ENCODE results near the gene TRPV2. TPM values are rescaled to one million over a fixed set of nuclear protein-coding genes. Genes with fewer than 3 reads are reported as not detected.

Gene TRPV2
- total and polyA plus RNA-seq, 10 of the 15 experiments (the other 5 are each of a cell fraction or from before 2014, with no cell fraction given): 8.9 to 94.4 (median 54.1) TPM

DNA sequence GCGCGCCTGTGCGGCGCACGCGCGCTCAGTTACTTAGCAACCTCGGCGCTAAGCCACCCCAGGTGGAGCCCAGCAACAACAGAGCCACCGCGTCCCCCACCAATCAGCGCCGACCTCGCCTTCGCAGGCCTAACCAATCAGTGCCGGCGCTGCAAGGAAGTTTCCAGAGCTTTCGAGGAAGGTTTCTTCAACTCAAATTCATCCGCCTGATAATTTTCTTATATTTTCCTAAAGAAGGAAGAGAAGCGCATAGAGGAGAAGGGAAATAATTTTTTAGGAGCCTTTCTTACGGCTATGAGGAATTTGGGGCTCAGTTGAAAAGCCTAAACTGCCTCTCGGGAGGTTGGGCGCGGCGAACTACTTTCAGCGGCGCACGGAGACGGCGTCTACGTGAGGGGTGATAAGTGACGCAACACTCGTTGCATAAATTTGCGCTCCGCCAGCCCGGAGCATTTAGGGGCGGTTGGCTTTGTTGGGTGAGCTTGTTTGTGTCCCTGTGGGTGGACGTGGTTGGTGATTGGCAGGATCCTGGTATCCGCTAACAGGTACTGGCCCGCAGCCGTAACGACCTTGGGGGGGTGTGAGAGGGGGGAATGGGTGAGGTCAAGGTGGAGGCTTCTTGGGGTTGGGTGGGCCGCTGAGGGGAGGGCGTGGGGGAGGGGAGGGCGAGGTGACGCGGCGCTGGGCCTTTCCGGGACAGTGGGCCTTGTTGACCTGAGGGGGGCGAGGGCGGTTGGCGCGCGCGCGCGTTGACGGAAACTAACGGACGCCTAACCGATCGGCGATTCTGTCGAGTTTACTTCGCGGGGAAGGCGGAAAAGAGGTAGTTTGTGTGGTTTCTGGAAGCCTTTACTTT, 34.5 kb upstream of the TRPV2 start, which contains the start of gene UBB (continued):
- TF ChIP-seq, protein P1, sequence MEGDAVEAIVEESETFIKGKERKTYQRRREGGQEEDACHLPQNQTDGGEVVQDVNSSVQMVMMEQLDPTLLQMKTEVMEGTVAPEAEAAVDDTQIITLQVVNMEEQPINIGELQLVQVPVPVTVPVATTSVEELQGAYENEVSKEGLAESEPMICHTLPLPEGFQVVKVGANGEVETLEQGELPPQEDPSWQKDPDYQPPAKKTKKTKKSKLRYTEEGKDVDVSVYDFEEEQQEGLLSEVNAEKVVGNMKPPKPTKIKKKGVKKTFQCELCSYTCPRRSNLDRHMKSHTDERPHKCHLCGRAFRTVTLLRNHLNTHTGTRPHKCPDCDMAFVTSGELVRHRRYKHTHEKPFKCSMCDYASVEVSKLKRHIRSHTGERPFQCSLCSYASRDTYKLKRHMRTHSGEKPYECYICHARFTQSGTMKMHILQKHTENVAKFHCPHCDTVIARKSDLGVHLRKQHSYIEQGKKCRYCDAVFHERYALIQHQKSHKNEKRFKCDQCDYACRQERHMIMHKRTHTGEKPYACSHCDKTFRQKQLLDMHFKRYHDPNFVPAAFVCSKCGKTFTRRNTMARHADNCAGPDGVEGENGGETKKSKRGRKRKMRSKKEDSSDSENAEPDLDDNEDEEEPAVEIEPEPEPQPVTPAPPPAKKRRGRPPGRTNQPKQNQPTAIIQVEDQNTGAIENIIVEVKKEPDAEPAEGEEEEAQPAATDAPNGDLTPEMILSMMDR (IDR thresholded peaks at IDR 0.05 in 2 of 3, conservative IDR thresholded peaks at IDR 0.05 in 1 of 3; ENCODE audit: control insufficient read depth in 2 of 3, extremely low read depth in 1 of 3, insufficient read depth in 1 of 3, low read depth in 3 of 3, low read length in 3 of 3): peak in 2 of 3 experiments; percentile 20 to 24; a peak in 2 of 6 replicates
- TF ChIP-seq POLR2A (IDR thresholded peaks at IDR 0.05; ENCODE audit: low read depth, low read length) (peak; percentile 100), CBFB (IDR thresholded peaks at IDR 0.05; ENCODE audit: low read depth) (peak; percentile 99), RAD51 (IDR thresholded peaks at IDR 0.05) (0 out of 2 replicates have a peak, but pooled peaks have one; percentile 59), SP1 (IDR thresholded peaks at IDR 0.05; ENCODE audit: low read depth, low read length) (peak; percentile 69), CREM (IDR thresholded peaks at IDR 0.05; ENCODE audit: low read depth) (peak; percentile 93)
- TF ChIP-seq, protein P2, sequence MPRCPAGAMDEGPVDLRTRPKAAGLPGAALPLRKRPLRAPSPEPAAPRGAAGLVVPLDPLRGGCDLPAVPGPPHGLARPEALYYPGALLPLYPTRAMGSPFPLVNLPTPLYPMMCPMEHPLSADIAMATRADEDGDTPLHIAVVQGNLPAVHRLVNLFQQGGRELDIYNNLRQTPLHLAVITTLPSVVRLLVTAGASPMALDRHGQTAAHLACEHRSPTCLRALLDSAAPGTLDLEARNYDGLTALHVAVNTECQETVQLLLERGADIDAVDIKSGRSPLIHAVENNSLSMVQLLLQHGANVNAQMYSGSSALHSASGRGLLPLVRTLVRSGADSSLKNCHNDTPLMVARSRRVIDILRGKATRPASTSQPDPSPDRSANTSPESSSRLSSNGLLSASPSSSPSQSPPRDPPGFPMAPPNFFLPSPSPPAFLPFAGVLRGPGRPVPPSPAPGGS (IDR thresholded peaks at IDR 0.05; ENCODE audit: borderline replicate concordance, insufficient read depth, low read depth, low read length, poor library complexity, severe bottlenecking): peak; percentile 13

Measured in GM12878 (cell line).